ENCODE results near the gene CAMK4. TPM values are rescaled to one million over a fixed set of nuclear protein-coding genes. Genes with fewer than 3 reads are reported as not detected.
A peak's percentile ranks its signal among the peaks of the same experiment; 100 is the strongest.

Gene CAMK4
- total RNA-seq, 1 experiment from 2014 or later = 10.6 TPM

GRCh38 chr5:111514087-111514486 lies 289.9 kb downstream of the CAMK4 start:
- ATAC-seq = no peak
- DNase-seq (ENCODE audit: low spot score) = no peak
- no peaks in the 10 kb centered on the region for H3K36me3 Mint-ChIP-seq
- H3K4me3 Mint-ChIP-seq = peak overlapping the region; percentile 95
- H3K27ac Mint-ChIP-seq = peak overlapping the region; percentile 81
- no peak for TF ChIP-seq ZNF532 (CRISPR knock-in tag; IDR thresholded peaks at IDR 0.05; ENCODE audit: borderline replicate concordance)
- TF ChIP-seq ZNF121 (CRISPR knock-in tag; IDR thresholded peaks at IDR 0.05) = no peak
- TF ChIP-seq ETV6 (CRISPR knock-in tag; IDR thresholded peaks at IDR 0.05) = no peak
- no peak for TF ChIP-seq TEAD1 (CRISPR knock-in tag; IDR thresholded peaks at IDR 0.05)
- no peak for TF ChIP-seq E2F5 (CRISPR knock-in tag; IDR thresholded peaks at IDR 0.05)
- TF ChIP-seq USF1 (CRISPR knock-in tag; IDR thresholded peaks at IDR 0.05) = no peak
- no peak for TF ChIP-seq SP1 (CRISPR knock-in tag; conservative IDR thresholded peaks at IDR 0.05)
- no peak for TF ChIP-seq ZNF425 (CRISPR knock-in tag; conservative IDR thresholded peaks at IDR 0.05)
- TF ChIP-seq ATF3 (CRISPR knock-in tag; conservative IDR thresholded peaks at IDR 0.05) = no peak
- no peak for TF ChIP-seq ZNF232 (CRISPR knock-in tag; IDR thresholded peaks at IDR 0.05)
- no peak for TF ChIP-seq ESRRA (CRISPR knock-in tag; IDR thresholded peaks at IDR 0.05; ENCODE audit: borderline replicate concordance)
- no peak for TF ChIP-seq E2F1 (CRISPR knock-in tag; IDR thresholded peaks at IDR 0.05)
- no peak for TF ChIP-seq FOXP4 (CRISPR knock-in tag; IDR thresholded peaks at IDR 0.05)
- no peak for TF ChIP-seq NFYB (CRISPR knock-in tag; conservative IDR thresholded peaks at IDR 0.05; ENCODE audit: low read depth)
- no peak for TF ChIP-seq IRF2 (CRISPR knock-in tag; IDR thresholded peaks at IDR 0.05; ENCODE audit: borderline replicate concordance, low read depth)
- TF ChIP-seq NFE2L1 (CRISPR knock-in tag; IDR thresholded peaks at IDR 0.05) = no peak
- TF ChIP-seq PRDM15 (CRISPR knock-in tag; IDR thresholded peaks at IDR 0.05) = no peak
- POLR2A ChIA-PET = interaction anchor here (0.6 kb wide), 1 partner anchor 457 kb away, joined by 8 read pairs; no protein-coding TSS in a partner anchor
- no peaks in the 10 kb centered on the region for H3K9me3 Mint-ChIP-seq
- H3K27me3 Mint-ChIP-seq (ENCODE audit: low read depth) = no peaks in the 10 kb centered on the region
- H3K4me1 Mint-ChIP-seq = peaks cover 40% of the 10 kb centered on the region
- CTCF ChIA-PET = interaction anchor here (3.5 kb wide), 1 partner anchor 18 kb away, joined by 21 read pairs; no protein-coding TSS in a partner anchor
